ENCODE data around the gene AP2A2.

AP2A2 gene

GRCh38 chr11:932435-932834, 6.8 kb downstream of the AP2A2 start:
- Histone ChIP-seq H3K79me2 (ENCODE audit: insufficient read depth, low read length) (peaks cover 95% of the 10 kb centered on the region), H3F3A (ENCODE audit: low read depth) (peaks cover 14% of the 10 kb centered on the region), H3K27me3 (ENCODE audit: insufficient read depth, low read length, poor library complexity, severe bottlenecking) (no peaks in the 10 kb centered on the region), H3K9me3 (ENCODE audit: insufficient read depth, low read depth, low read length) (no peaks in the 10 kb centered on the region), H3K4me3 (ENCODE audit: low read length, poor library complexity, severe bottlenecking) (peak overlapping the region; percentile 57), H3K36me3 (ENCODE audit: insufficient read depth, low read length) (no peaks in the 10 kb centered on the region), H4K20me1 (ENCODE audit: insufficient read depth, low read length, poor library complexity, severe bottlenecking) (peaks cover 62% of the 10 kb centered on the region), H3K4me2 (ENCODE audit: low read depth, low read length, poor library complexity, severe bottlenecking) (peak overlapping the region; percentile 69), H3K4me1 (ENCODE audit: insufficient read depth, low read length, poor library complexity, severe bottlenecking) (peaks cover 73% of the 10 kb centered on the region), H2AFZ (ENCODE audit: low read length) (no peak overlapping the region), H3K9me2 (replicated peaks; ENCODE audit: low read depth, low read length) (no peaks in the 10 kb centered on the region), H3K9ac (ENCODE audit: low read depth, low read length, poor library complexity, severe bottlenecking) (peak overlapping the region; percentile 49)
- TF ChIP-seq EZH2phosphoT487 (IDR thresholded peaks at IDR 0.05; ENCODE audit: borderline replicate concordance) = no peak
- TF ChIP-seq CTCF (conservative IDR thresholded peaks at IDR 0.05; ENCODE audit: low read length) = no peak

- H3K79me2 ChIP-seq (ENCODE audit: insufficient read depth, low read length) = peaks cover 95% of the 10 kb centered on the region
- H3F3A ChIP-seq (ENCODE audit: low read depth) = peaks cover 5% of the 10 kb centered on the region
- peak overlapping the region; percentile 57 for H3K4me3 ChIP-seq (ENCODE audit: low read length, poor library complexity, severe bottlenecking)
- peak overlapping the region; percentile 69 for H3K4me2 ChIP-seq (ENCODE audit: low read depth, low read length, poor library complexity, severe bottlenecking)
- TF ChIP-seq EZH2phosphoT487 (IDR thresholded peaks at IDR 0.05; ENCODE audit: borderline replicate concordance) (no peak), CTCF (conservative IDR thresholded peaks at IDR 0.05; ENCODE audit: low read length) (no peak)
- H3K9ac ChIP-seq (ENCODE audit: low read depth, low read length, poor library complexity, severe bottlenecking) = peak overlapping the region; percentile 49
- H3K4me1 ChIP-seq (ENCODE audit: insufficient read depth, low read length, poor library complexity, severe bottlenecking) = peaks cover 72% of the 10 kb centered on the region
- H3K9me2 ChIP-seq (replicated peaks; ENCODE audit: low read depth, low read length) = no peaks in the 10 kb centered on the region
- H4K20me1 ChIP-seq (ENCODE audit: insufficient read depth, low read length, poor library complexity, severe bottlenecking) = peaks cover 61% of the 10 kb centered on the region
- H3K27me3 ChIP-seq (ENCODE audit: insufficient read depth, low read length, poor library complexity, severe bottlenecking) = no peaks in the 10 kb centered on the region
- no peaks in the 10 kb centered on the region for H3K9me3 ChIP-seq (ENCODE audit: insufficient read depth, low read depth, low read length)
- H2AFZ ChIP-seq (ENCODE audit: low read length) = no peak overlapping the region
- no peaks in the 10 kb centered on the region for H3K36me3 ChIP-seq (ENCODE audit: insufficient read depth, low read length)
Observed at GRCh38 chr11:933142-933851, 7.6 kb downstream of the AP2A2 start.

- H3K36me3 ChIP-seq (ENCODE audit: insufficient read depth, low read length) = no peaks in the 10 kb centered on the region
- H3K9ac ChIP-seq (ENCODE audit: low read depth, low read length, poor library complexity, severe bottlenecking) = peak overlapping the region; percentile 49
- no peaks in the 10 kb centered on the region for H3K9me2 ChIP-seq (replicated peaks; ENCODE audit: low read depth, low read length)
- no peaks in the 10 kb centered on the region for H3K9me3 ChIP-seq (ENCODE audit: insufficient read depth, low read depth, low read length)
- H2AFZ ChIP-seq (ENCODE audit: low read length) = no peak overlapping the region
- peaks cover 4% of the 10 kb centered on the region for H3F3A ChIP-seq (ENCODE audit: low read depth)
- peak overlapping the region; percentile 57 for H3K4me3 ChIP-seq (ENCODE audit: low read length, poor library complexity, severe bottlenecking)
- H3K27me3 ChIP-seq (ENCODE audit: insufficient read depth, low read length, poor library complexity, severe bottlenecking) = no peaks in the 10 kb centered on the region
- peaks cover 54% of the 10 kb centered on the region for H4K20me1 ChIP-seq (ENCODE audit: insufficient read depth, low read length, poor library complexity, severe bottlenecking)
- peak overlapping the region; percentile 69 for H3K4me2 ChIP-seq (ENCODE audit: low read depth, low read length, poor library complexity, severe bottlenecking)
- H3K79me2 ChIP-seq (ENCODE audit: insufficient read depth, low read length) = peaks cover 95% of the 10 kb centered on the region
- H3K4me1 ChIP-seq (ENCODE audit: insufficient read depth, low read length, poor library complexity, severe bottlenecking) = peaks cover 66% of the 10 kb centered on the region
- TF ChIP-seq EZH2phosphoT487 (IDR thresholded peaks at IDR 0.05; ENCODE audit: borderline replicate concordance) (no peak), CTCF (conservative IDR thresholded peaks at IDR 0.05; ENCODE audit: low read length) (no peak)
Observed at GRCh38 chr11:933936-934335, 8.3 kb downstream of the AP2A2 start.

All from Loucy (cell line).